Measurements from ENCODE around the gene ASTL.
A peak's percentile ranks its signal among the peaks of the same experiment; 100 is the strongest.
"Not testable (repeated sequence)": the region's sequence is repeated elsewhere in the genome, so short reads cannot be mapped to it uniquely, and the experiment has no call there.

Gene ASTL

DNA sequence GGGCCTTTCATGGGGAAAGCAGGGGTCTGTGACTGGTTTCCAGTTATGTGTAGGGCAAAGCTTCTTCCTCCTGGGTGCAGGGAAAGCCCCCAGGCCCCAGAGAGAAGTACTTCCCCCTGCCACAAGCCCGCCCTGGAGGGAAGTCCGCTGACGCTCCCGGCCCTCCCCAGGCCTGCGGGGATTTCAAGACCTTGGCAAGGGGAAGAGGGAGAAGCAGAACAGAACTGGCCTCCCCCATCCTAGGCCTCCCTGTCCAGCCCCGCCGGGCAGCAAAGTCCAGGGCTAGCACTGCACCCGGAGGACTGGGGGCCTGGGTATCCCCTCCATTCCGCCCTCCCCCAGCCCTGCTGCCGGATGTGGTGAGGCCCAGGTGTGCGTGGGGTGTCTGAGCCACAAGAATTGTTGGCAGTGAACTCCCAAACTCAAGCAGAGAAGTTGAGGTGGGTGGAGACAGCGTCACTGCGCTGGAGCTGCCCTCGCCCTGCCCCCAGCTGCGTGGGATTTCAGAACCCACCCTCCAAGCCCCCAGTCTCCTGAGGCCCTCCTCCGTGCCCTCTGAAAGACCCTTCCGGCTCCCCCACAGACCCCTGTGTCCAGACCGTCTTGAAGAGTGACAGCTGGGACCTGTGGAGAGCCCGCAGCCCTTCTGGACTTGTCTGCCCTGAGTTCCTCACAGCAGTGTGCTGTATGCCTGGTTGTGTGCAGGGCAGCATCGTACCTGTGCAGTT is 8.0 kb upstream of the ASTL start:
- peak; percentile 88 for DNase-seq (ENCODE audit: low read depth)

DNA sequence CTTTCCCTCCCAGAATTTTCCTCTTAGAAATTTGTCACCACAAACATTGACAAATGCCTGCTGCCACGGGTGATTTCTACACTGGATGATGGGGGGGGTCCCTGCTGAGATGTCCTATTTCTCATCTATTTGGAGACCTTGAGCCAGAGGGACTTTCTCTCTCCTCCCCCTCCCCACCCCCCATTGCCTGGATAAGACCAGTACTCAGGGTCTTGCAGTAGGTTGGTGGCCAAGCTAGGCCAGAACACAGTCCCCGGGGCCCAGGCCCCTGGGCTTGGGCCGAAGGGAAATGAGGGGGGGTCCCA is 7.5 kb upstream of the ASTL start:
- no peak for DNase-seq (ENCODE audit: low read depth)

DNA sequence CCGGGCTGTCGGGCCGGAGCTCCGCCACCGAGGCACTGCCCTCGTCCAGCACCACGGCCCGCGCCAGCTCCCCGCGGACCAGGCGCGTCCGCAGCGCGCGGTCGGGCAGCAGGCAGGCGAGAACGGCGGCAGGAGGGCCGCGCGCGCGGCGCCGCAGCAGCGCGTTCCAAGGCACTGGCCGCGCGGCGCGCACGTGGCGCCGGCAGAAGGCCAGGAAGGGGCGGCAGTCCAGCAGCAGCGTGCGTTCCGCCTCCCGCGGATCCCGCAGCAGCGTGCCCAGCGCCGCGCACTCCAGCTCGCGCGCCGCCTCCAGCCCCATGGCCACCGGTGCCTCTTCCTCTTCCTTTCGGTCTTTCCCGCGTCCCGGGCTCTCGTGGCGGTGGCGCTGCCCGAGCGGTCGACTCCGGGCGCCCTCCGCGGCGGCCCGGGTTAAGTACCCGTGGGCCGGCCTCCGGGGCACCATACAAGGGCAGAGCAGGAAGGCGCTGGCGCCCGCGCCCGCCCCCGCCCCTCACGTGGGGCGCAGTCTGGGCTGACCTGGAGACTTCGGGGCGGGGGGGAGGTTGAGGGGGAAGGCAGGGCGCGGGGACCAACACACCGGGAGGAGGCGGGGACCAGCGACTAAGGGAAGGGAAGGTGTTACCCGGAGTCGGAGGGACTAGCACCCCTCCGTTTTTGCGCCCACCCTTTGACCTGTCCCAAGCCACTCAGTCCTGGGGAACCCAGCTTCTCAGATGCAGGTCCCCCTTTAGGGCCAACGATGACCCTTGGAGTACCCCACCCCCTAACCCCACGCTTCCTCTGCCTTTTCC is 6.9 kb upstream of the ASTL start, which contains the start of gene DUSP2:
Gene DUSP2 (minus strand): TSS at position 405 of the 812 bp plus-strand sequence. CDS start 86 bp downstream, at position 319.
- DNase-seq (ENCODE audit: low read depth): peak; percentile 94

DNA sequence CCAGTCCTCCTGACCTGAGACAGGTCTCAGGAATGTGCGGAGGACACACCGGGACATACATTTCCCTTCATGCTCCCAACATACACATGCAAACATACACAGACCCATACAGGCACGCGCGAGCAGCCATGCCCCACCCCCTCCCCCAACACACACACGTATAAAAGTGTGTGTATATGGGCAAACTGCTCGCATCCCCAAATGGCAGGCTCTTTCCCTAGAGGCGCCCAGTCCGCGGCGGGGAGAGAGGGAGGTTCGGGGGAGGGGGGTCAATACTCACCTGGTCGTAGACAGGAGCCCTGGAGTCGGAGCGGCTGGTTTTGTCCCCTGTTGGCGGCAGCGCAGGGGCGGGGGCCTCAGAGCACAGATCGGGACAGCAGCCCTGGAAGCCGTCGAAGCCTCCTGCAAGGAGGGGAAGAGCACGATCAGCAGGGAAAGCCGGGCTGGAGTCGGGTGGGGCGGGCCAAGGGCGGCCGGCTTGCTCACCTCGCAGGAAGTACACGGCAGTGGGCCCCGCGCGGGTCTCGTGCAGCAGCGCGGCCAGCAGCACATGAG is 6.3 kb upstream of the ASTL start:
- no peak for DNase-seq (ENCODE audit: low read depth)

DNA sequence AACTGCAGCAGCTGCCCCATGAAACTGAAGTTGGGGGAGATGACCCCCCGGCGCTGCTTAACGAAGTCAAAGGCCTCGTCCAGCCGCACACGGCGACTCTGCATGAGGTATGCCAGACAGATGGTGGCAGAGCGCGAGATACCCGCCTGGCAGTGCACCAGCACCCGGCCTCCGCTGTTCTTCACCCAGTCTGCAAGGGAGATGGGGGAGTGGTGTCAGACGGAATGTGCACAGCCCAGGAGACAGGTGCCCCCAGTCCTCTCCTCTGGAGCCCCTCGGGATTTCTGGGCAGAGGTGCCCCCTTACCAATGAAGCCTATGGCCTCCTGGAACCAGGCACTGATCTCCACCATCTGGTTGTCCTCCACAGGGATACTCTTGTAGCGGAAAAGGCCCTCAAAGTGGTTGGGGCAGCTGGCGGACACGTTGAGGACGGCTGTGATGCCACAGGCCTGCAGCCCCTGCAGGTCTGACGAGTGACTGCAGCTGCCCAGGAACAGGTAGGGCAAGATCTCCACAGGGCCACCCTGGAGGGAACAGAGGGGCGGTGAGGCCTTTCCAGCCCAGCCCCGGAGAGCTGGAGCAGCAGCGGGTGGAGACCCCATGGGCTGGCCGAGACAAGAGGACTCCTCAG is 5.7 kb upstream of the ASTL start:
- no peak for DNase-seq (ENCODE audit: low read depth)

DNA sequence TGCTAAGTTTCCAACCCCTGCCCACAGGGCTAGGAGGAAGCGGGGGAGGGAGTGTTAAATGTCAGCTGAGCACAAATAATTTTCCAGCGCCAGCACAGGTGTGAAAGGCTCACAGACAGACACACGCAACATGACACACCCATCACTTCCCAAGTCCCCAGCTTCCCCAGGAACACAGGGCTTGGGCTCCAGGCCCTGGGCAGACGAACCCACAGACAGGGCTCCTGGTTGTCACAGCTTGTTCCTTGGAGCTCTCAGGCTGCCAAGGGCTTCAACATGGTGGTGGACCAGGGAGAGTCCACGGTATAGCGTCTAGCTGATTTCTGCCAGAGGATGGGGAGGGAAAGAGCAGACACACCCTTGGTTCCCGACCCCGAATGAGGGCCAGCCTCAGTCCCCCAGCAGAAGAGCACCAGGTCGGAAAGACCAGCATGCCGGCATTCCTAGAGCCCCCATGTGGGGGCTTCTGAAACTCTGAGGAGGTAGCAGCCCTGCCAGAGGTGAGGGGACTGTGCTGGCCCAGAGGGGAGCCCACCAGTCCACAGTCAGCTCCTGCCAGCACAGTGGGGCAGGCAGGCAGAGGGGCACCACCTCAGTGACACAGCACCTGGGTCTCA is 5.0 kb upstream of the ASTL start:
- no peak for DNase-seq (ENCODE audit: low read depth)

DNA sequence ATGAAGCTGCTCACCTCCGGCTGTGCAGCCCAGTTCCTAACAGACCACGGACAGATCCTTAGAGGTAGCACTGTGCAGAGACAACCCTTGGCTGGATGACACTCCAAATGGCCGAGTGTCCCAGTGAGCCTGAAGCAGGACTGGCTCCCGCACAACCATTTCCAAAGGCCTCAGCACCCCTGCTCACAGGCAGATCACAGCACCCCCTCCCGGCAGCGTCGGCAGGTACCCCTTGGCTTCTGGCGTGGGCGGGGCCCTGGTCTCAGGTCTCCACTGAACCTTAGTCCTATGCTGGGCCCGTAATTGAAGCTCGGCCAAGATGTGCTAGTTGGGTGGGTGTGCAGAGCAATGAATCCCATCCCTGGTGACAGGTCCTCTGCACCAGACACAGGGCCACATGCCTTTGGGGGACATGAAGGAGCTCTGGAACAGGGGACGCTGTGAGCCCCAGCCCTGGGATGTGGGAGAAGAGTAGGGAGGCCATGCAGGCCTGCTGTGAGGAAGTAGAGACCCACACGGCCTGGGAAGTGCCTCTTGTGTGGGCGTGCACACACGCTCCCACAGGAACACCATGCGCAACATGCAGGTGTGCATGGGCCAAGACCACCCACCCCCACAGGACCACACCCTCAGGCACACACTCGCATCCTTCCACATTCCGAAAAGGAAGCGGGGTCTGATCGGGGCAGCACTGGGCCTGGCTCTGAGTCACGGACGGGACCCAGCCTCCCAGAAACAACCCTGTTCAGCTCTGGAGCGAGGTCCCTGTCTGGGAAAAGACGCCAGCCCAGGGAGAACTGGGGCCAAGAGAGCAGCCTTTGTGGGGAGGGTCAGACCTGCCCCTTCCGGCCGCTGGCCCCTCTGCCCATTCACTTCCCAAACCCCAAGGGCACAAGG is 4.2 kb upstream of the ASTL start:
- DNase-seq (ENCODE audit: low read depth): peak; percentile 74

DNA sequence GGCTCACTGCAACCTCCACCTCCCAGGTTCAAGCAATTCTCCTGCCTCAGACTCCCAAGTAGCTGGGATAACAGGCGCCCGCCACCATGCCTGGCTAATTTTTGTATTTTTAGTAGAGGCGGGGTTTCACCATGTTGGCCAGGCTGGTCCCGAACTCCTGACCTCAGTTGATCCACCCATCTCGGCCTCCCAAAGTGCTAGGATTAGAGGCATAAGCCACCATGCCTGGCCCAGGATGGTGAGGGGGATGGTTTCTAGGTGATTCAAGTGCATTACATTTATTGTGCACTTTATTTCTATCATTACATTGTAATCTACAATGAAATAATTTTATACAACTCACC is 3.3 kb upstream of the ASTL start:
- DNase-seq (ENCODE audit: low read depth): not testable (repeated sequence)

DNA sequence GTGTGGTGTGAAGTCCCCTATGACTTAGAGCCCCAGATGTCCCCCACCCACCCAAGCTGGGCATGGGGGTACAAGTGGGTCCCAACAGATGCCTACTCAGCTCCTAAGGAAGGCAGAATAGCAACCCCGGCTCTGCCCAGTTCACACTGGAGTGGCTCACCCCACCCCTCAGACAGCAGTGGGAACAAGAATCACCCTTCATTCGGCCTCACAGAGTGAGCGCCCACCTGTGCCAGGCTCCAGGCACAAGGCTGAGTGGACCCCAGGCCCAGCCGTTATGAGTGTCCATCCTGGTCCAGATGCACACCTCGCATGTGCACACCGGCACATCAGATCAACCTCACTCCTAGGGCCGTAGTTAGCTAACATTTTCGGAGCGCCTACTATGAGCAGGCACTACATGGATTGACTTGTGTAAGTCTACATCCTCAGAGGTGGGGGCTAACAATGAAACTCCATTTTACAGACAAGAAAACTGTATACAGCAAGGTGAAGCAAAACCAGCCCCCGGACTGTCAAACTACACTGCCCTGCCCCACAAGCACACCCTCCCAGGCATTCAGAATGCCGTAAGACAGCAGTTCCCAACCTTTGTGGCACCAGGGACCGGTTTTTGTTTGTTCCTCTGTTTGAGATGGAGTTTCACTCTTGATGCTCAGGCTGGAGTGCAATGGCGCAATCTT is 2.8 kb upstream of the ASTL start:
- DNase-seq (ENCODE audit: low read depth): no peak

DNA sequence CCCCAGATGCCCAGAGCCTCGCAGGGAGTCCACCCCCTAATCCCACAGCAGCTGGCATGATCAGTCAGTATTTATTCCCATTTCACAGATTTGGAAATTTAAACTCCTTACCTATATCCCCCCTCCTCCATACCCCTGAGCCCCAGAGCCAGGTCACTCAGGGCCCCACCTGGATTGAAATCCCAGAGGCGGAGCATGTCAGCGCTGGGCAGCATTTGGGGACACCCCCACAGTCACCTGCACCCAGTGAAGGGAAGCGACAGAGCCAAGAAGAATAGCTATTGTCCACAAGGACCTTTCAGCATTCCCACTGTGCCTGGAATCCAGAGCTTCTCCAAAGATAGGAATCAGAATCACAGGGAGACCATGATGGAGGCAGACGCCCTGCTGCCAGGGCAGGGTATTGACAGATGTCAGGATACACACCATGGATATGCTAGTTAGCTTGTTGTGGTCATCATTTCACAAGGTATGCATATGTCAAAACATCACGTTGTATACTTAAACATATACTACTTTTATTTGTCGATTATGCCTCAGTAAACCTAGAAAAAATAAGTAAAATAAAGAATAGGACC is 968 bp upstream of the ASTL start:
- no peak for DNase-seq (ENCODE audit: low read depth)

DNA sequence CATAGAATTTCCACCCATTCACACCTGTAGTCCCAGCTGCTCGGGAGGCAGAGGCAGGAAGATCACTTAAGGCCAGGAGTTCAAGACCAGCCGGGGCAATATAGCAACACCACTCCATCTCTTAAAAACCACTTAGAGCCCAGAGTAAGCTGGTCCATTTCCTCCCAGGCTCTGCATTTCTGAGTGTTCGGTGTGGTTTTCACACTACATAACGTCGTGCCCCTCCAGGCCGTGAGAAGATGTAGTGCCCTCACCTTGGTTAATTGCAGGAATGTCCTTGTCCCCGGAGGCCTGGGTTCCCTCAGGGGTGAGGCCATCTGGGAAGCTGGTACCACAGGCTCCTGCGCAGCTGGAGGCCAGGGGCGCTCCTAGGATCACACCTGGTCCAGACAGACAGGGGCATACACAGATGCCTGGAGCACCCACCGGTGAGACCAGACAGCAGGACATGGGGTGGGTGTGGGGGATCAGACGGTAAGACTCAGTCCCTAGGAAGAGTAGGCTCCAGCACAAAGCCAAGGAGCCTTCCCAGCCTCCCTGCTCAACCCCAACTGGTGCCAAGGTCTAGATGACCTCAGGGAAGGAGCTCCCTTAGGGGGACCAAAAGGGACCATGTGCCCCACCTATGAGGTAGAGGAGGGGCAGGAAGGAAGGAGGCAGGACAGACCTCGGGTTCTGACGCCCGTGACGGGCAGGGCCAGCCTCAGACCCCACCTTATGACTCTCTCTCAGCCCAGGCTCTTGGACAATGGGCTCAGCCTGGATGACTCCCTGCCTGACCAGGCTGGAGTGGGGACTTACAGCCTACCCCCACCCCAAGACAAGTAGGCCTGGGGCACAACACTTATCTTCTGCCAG is 752 bp downstream of the ASTL start:
- no peak for DNase-seq (ENCODE audit: low read depth)

DNA sequence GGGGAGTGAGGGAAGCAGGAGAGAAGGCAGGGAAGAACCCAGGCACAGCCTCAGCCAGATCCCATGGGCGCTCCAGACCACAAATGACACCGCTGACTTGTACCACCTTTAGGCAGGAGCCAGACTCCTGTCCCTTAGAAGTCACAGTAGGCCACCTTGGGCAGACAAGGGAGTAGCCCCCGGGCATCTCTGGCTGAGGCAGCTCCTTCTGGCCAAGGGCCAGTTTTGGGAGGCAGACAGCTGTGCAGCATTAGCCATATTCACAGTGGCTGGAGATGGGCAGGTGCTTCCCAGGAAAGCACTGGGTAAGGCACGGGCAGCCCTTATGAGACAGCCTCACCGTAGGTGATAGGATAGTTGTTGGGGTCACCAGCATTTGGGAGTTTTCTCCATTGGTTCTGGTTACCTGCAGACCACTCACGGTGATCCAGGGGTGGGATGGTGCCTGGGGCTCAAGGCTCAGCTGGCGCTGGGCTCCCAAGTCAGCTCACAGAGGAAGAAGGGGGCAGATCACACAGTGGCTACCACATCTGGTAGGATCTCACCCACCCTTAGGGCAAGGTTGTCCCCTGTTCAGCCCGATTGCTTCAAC is 2.1 kb downstream of the ASTL start:
- no peak for DNase-seq (ENCODE audit: low read depth)

DNA sequence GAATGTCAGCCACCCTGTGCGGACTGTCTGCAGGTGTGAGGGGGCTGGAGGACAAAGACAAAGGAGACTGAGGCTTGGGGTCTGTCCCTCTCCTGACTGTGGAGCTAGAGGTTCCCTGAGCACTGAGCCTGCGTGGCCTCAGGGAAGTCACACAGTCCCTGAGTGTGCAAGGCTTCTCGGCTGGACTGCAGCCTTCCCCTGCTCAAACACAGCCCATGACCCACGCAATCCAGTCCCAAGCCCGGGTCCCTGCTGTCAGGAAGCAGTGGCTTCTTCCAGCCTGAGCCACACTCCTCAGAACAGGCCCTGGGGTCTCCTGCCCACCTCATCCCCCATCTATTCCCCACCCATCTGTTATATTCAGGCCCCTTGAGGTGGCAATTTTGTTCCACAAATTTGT is 2.7 kb downstream of the ASTL start:
- DNase-seq (ENCODE audit: low read depth): no peak

DNA sequence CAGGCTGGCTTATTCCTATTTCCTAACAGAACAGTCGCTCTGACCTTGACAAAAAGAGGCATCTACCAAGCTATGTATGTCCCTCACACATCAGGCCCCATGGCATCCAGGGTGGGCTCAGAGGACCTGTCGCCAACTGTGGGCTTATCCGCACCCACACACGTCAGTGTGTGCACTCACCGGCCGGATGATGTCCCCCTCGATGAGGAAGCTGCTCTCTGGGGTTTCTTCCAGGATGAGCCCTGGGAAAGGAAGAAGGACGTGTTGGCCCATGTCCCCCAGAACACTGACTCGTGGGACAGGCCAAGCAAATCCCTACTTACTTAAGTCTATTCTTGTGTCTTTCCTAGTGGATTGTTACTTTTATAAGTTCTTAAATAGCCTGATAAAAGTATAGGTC is 3.1 kb downstream of the ASTL start:
- DNase-seq (ENCODE audit: low read depth): no peak

DNA sequence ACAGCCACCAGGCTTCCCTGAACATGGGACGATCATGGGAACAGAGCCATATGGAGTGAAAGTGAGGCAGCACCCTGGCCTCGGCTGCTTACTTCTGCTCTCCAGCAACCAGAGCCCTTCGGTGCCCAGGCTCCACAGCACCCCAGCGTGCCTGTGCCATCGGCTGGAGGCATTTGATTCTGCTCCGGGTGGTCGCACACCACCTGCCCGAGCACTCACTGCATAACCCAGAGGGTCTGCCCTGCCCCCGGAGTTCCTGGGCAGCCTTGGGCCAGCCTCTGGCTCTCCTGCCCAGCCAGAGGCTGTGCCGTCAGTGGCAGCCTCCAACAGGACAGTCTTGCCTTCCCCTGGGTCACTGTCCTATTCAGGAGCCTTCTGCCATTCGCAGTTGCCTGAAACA is 3.9 kb downstream of the ASTL start:
- no peak for DNase-seq (ENCODE audit: low read depth)

DNA sequence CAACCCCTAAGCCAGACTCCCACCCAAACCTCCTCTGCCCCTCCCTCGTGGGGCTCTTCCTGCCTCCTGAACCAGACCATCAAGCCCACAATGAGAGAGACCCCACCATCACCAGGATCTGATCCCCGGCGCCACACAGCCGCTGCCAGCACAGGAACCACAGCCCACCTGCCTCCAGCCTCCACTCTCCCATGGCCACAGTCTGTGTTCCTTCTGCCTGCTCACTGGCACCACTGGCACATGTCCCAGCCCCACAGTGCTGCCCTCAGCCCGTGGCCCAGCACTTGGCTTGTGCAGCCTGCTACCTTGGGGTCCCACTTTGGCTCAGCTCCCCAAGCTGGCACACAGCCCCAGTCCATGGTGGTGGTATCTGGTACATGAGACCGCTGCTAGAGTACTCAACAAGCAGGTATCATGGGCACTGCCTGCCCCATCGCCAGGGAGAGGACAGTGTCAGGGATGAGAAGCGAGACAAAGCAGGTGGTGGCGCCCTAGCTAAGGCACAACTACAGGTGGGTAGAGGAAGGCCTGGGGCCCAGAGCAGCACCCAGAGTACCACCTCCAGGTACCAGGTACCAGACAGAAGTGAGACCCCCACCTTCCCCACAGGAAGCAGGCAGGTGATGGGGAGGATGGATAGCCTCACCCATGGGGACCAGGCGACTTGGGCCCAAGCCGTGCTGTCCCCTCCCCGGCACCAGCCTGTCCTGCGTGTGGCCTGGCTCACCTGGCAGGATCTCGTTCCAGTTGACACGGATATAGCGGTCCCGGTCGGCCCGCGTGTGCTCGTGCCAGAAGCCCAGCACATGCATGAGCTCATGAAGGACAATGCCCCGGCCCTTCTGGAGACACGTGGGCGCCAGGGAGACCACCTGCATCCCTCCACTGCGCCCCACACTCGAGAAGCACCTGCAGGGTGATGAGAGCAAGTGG is 6.2 kb downstream of the ASTL start:
- no peak for DNase-seq (ENCODE audit: low read depth)

DNA sequence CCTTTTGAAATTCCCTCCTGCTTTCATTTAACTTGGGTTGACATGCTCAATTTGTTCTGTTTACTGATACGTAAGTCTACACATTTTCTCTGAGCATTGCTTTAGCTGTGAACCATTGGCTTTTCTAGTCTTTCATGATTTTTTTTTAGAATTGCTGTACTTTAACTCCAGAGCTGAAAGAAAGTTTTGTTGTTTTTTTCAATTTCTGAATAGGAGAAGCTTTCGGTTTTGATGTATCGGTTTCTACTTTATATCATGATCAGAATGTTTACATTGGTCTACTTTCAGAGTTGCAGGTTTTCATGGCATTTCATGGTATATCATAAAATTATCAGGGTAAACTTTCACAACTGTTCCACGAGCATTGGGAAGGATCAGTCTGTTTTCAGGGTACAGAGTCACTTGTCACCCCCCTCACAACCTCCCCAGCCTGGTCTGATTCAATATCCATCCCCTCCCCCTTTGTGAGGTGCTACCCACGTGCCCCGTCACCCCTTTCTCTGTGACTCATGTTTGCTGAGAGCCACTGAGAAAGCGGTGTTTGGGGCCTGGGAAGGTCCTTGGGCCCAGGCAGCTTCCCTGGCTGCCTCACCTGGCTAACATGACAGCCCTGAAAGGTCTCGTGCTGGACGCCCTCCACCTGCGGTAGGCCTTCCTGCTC is 7.0 kb downstream of the ASTL start:
- DNase-seq (ENCODE audit: low read depth): no peak

DNA sequence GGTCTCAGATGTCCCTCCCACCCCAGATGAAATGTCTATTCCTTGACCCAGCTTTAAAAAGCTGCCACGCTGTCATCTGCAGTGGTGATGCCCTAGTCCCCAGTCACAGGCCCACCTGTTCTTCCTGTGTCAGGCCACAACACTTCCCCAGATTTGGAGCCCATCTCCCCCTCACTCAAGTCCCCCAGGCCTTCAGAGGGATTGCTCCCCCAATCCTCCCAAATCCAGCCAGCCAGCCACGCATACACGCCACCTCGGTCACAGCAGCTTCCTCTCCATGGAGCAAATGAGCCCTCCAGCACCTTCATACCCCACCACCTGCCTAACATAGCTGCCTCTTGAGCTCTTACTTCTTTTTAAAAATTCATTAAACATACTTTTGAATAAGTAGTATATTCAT is 7.8 kb downstream of the ASTL start:
- no peak for DNase-seq (ENCODE audit: low read depth)

Measured in stimulated activated CD4-positive, alpha-beta T cell treated with anti-CD3 and anti-CD28 coated beads, Interleukin-2, amount 100 ng/mL, for 4 hours (primary cell).